Type B pancreatic cell (in vitro differentiated cells): ENCODE data around the gene ZWILCH. TPM values are rescaled to one million over a fixed set of nuclear protein-coding genes. Genes with fewer than 3 reads are reported as not detected.
"Not testable (repeated sequence)": the region's sequence is repeated elsewhere in the genome, so short reads cannot be mapped to it uniquely, and the experiment has no call there.

ENCODE experiments used
- DNase-seq: peaks from one replicate; pipeline ENCODE4 v3.0.0; 2021; ENCODE audit warnings: mixed read lengths; ENCODE audit not compliant: unreplicated experiment; ENCODE audit errors: extremely low spot score
- H3K27ac Mint-ChIP-seq: 2 replicates; pipeline ENCODE4 v1.8.0; 2021; ENCODE audit warnings: mild to moderate bottlenecking, mixed read lengths
- H3K27me3 Mint-ChIP-seq: 2 replicates; pipeline ENCODE4 v1.8.0; 2021; ENCODE audit warnings: mixed read lengths
- H3K36me3 Mint-ChIP-seq: 2 replicates; pipeline ENCODE4 v1.8.0; 2021; ENCODE audit warnings: mixed read lengths
- H3K4me1 Mint-ChIP-seq: one replicate; pipeline ENCODE4 v1.8.0; 2021; ENCODE audit warnings: mixed read lengths; ENCODE audit not compliant: unreplicated experiment
- H3K4me3 Mint-ChIP-seq: 2 replicates; pipeline ENCODE4 v1.8.0; 2021; ENCODE audit warnings: mild to moderate bottlenecking, mixed read lengths
- H3K9me3 Mint-ChIP-seq: 2 replicates; pipeline ENCODE4 v1.8.0; 2021; ENCODE audit warnings: mixed read lengths
- CTCF ChIP-seq: fragments of 200-600 bp; sonication (generic); conservative IDR thresholded peaks from 2 replicates; pipeline ENCODE4 v1.5.0; 2021; ENCODE audit warnings: antibody characterized with exemption, mild to moderate bottlenecking
- long read RNA-seq: library from polyadenylated mRNA; unstranded; transcript quantifications from one replicate; pipeline ENCODE4 v2.0.0, GENCODE V29; 2020
- total RNA-seq: library from RNA; stranded (reverse); gene quantifications from 2 replicates; pipeline ENCODE4 v1.2.1, GENCODE V29; 2021; ENCODE audit warnings: low replicate concordance

The ZWILCH gene
- 15.0 and 23.2 TPM in 2 replicates for total RNA-seq
- long read RNA-seq, transcript ZWILCH-202 (19 exons, 3,256 nt), result minor isoform, 8 of 115 reads
- long read RNA-seq, transcript ZWILCH-201 (19 exons, 3,960 nt), result major isoform, 37 of 115 reads
- long read RNA-seq, partial matches to known transcripts, result 61 of 115 reads
- long read RNA-seq, other reads (novel, unspliced or antisense), result 7 of 115 reads

DNA sequence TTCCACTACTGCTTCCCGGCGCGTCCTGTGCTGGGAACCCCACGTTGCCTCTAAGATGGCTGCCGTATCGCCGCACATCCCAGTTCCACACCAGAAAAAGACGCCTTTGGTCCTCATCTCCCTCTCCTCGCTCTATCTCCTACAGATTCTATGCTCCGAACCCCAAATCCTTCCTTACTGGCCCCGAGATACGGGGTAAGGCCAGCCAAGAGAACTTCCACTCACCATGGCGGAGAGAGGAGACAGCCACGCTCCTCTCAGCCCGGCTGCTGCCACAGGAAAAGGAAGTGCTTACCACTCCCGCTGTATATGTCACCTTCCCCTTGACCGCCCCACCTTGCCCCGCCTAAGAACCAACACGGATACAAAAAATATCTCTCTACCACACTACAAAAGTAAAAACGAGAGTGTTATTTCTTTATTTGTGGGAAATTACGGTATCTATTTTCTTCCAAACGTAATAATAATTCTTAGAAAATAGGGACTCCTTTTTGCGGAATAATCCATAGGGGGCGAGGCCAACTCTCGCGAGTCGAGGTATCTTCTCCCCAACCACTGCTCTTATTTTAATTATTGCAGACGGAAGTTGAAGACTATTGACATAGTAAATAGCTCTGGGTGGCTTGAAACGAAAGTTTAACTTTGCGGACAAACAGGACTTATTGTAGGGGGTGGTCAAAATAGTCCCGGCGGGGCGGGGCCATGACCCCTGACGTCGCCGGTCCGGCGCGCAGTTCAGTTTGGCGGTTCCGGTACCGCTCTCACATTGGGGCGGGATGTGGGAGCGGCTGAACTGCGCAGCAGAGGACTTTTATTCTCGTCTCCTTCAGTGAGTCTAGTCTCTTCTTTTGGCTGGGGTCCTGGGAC, at the start of gene ZWILCH, which contains the start of gene RPL4:
Gene ZWILCH (plus strand): TSS at position 764 of the 867 bp plus-strand sequence. CDS start 13 bp downstream, at position 777.
Gene RPL4 (minus strand): TSS at position 293 of the 867 bp plus-strand sequence. CDS start 65 bp downstream, at position 228.
- Mint-ChIP-seq H3K4me1 (peaks cover 27% of the 10 kb centered on the region), H3K27ac (peak within 1 kb of the TSS; percentile 94), H3K36me3 (peaks cover 36% of the 10 kb centered on the region), H3K4me3 (peak within 1 kb of the TSS; percentile 98), H3K9me3 (no peaks in the 10 kb centered on the region), H3K27me3 (no peaks in the 10 kb centered on the region)
- peak; percentile 25 for TF ChIP-seq CTCF
- peak; percentile 76 for DNase-seq

DNA sequence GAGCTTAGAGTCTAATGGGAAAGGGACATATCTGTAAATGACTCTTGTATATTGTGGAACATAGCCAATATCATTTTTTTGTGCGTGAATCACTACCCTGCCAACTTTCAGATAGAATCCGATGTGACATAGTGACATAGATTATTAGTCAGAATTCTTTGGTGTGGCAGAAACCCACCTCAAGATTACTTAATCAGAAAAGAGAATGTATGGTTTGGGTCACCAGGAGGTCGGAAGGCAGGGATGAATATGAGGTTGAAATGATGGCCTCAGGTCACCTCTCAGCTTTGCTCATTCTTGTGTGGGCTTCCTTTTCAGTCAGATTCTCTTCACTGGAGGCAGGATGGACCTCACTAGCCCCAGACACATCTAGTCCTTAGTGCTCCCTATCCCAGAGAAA, 48.9 kb upstream of the ZWILCH start:
- H3K27ac Mint-ChIP-seq, result no peak overlapping the region
- no peak for DNase-seq
- no peaks in the 10 kb centered on the region for H3K36me3 Mint-ChIP-seq
- no peak for TF ChIP-seq CTCF
- no peaks in the 10 kb centered on the region for H3K27me3 Mint-ChIP-seq
- H3K4me3 Mint-ChIP-seq, result no peak overlapping the region
- H3K4me1 Mint-ChIP-seq, result no peaks in the 10 kb centered on the region
- no peaks in the 10 kb centered on the region for H3K9me3 Mint-ChIP-seq

- Mint-ChIP-seq H3K4me1 (peaks cover 6% of the 10 kb centered on the region), H3K27ac (no peak overlapping the region), H3K36me3 (peaks cover 6% of the 10 kb centered on the region), H3K4me3 (no peak overlapping the region), H3K9me3 (no peaks in the 10 kb centered on the region), H3K27me3 (no peaks in the 10 kb centered on the region)
- no peak for DNase-seq
- no peak for TF ChIP-seq CTCF
Measured at GRCh38 chr15:66459818-66460615, 45.1 kb upstream of the ZWILCH start.

- H3K27ac Mint-ChIP-seq, DNase-seq, H3K27me3 Mint-ChIP-seq, H3K9me3 Mint-ChIP-seq, H3K4me3 Mint-ChIP-seq, H3K36me3 Mint-ChIP-seq, H3K4me1 Mint-ChIP-seq: not testable (repeated sequence)
Measured at GRCh38 chr15:66461294-66461693, 43.8 kb upstream of the ZWILCH start.

GRCh38 chr15:66461917-66462316, 43.2 kb upstream of the ZWILCH start:
- no peak overlapping the region for H3K4me3 Mint-ChIP-seq
- no peak for TF ChIP-seq CTCF
- no peaks in the 10 kb centered on the region for H3K27me3 Mint-ChIP-seq
- peak overlapping the region; percentile 51 for H3K27ac Mint-ChIP-seq
- H3K4me1 Mint-ChIP-seq, result peaks cover 6% of the 10 kb centered on the region
- no peaks in the 10 kb centered on the region for H3K9me3 Mint-ChIP-seq
- no peak for DNase-seq
- H3K36me3 Mint-ChIP-seq, result peaks cover 6% of the 10 kb centered on the region
